Neural progenitor cell (in vitro differentiated cells): ENCODE data around the gene PEMT.

Experiments used
- CTCF ChIP-seq: fragments of 200-600 bp; sonication (generic); IDR thresholded peaks from 2 replicates; pipeline ENCODE4 v1.5.1; 2017; ENCODE audit warnings: antibody characterized with exemption, mild to moderate bottlenecking
- EZH2 ChIP-seq: fragments of 200-600 bp; sonication (generic); IDR thresholded peaks from 2 replicates; pipeline ENCODE4 v1.6.1; 2017; ENCODE audit warnings: antibody characterized with exemption, mild to moderate bottlenecking, moderate library complexity

GRCh38 chr17:17481860-17482259 is 109.6 kb downstream of the PEMT start:
- TF ChIP-seq EZH2 (no peak), CTCF (no peak)
